ENCODE data around the gene AGBL5. TPM values are rescaled to one million over a fixed set of nuclear protein-coding genes. Genes with fewer than 3 reads are reported as not detected.

The AGBL5 gene
- total RNA-seq, 1 experiment from 2014 or later, result 55.4 TPM

DNA sequence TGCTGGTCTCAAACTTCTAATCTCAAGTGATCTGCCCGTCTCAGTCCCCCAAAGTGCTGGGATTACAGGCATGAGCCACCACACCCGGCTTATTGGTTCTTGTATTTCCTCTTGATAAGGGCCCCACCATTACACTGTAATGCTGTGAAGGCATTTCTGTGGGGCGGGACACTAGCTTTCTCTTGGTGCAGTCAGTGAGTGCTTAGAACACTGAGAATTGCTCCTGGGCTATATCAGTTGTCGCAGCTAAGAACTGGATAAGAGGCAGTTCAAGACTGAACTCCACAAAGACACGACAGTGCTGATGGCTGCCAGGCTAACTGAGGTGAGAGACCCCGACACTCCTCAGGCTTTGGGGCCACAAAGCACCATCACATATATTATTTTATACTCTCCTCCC, 37.2 kb downstream of the AGBL5 start:
- Histone ChIP-seq H2BK12ac (ENCODE audit: insufficient read length, low read depth, low read length) (no peak overlapping the region), H2AK5ac (ENCODE audit: insufficient read length, low read length) (no peak overlapping the region), H3K14ac (ENCODE audit: insufficient read depth, low read length) (no peak overlapping the region), H2BK15ac (ENCODE audit: low read depth, low read length) (no peak overlapping the region), H3K27ac (ENCODE audit: insufficient read length, low read depth, low read length) (no peak overlapping the region), H2BK20ac (ENCODE audit: low read depth, low read length, poor library complexity, severe bottlenecking) (no peak overlapping the region), H3K27me3 (ENCODE audit: insufficient read depth, low read length) (no peaks in the 10 kb centered on the region), H3K56ac (ENCODE audit: insufficient read length, low read depth, low read length) (no peak overlapping the region), H3K18ac (ENCODE audit: insufficient read length, low read depth, low read length) (no peak overlapping the region), H2AFZ (ENCODE audit: low read length) (no peak overlapping the region), H2BK120ac (ENCODE audit: low read depth, low read length, poor library complexity, severe bottlenecking) (no peak overlapping the region), H3K79me2 (ENCODE audit: insufficient read depth, low read length) (no peaks in the 10 kb centered on the region), H3K4me2 (ENCODE audit: insufficient read depth, insufficient read length, low read length) (no peak overlapping the region), H4K8ac (replicated peaks; ENCODE audit: insufficient read length, low read depth, low read length) (no peak overlapping the region), H4K20me1 (ENCODE audit: control insufficient read depth, insufficient read depth, insufficient read length) (no peaks in the 10 kb centered on the region), H3K23me2 (ENCODE audit: insufficient read length, low read depth, low read length, poor library complexity, severe bottlenecking) (peaks cover 13% of the 10 kb centered on the region), H3K9me3 (ENCODE audit: control insufficient read depth, low read depth, low read length) (no peaks in the 10 kb centered on the region), H4K5ac (ENCODE audit: insufficient read length, low read depth, low read length) (no peak overlapping the region), H3T11ph (ENCODE audit: low read length) (no peak overlapping the region), H3K79me1 (ENCODE audit: insufficient read depth, low read depth, low read length, poor library complexity, severe bottlenecking) (no peaks in the 10 kb centered on the region), H3K23ac (ENCODE audit: insufficient read length, low read depth, low read length) (no peak overlapping the region), H2BK5ac (ENCODE audit: insufficient read length, low read length) (no peak overlapping the region), H3K9ac (ENCODE audit: extremely low read depth, insufficient read length, low read length) (no peak overlapping the region), H3K4ac (ENCODE audit: low read depth, low read length) (no peak overlapping the region), H4K91ac (ENCODE audit: insufficient read length, low read depth, low read length) (no peak overlapping the region), H3K4me1 (ENCODE audit: insufficient read depth, low read length) (no peaks in the 10 kb centered on the region)
- no peak for DNase-seq
- no peak overlapping the region; a peak in 1 of 7 replicates for H3K27ac Mint-ChIP-seq
- H3K4me3 Mint-ChIP-seq, result no peak overlapping the region
- TF ChIP-seq, protein P1, sequence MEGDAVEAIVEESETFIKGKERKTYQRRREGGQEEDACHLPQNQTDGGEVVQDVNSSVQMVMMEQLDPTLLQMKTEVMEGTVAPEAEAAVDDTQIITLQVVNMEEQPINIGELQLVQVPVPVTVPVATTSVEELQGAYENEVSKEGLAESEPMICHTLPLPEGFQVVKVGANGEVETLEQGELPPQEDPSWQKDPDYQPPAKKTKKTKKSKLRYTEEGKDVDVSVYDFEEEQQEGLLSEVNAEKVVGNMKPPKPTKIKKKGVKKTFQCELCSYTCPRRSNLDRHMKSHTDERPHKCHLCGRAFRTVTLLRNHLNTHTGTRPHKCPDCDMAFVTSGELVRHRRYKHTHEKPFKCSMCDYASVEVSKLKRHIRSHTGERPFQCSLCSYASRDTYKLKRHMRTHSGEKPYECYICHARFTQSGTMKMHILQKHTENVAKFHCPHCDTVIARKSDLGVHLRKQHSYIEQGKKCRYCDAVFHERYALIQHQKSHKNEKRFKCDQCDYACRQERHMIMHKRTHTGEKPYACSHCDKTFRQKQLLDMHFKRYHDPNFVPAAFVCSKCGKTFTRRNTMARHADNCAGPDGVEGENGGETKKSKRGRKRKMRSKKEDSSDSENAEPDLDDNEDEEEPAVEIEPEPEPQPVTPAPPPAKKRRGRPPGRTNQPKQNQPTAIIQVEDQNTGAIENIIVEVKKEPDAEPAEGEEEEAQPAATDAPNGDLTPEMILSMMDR (conservative IDR thresholded peaks at IDR 0.05), result no peak
- H3K36me3 Mint-ChIP-seq (ENCODE audit: insufficient read depth in 1 of 3, low read depth in 3 of 3), result no peaks in the 10 kb centered on the region; a peak in 1 of 7 replicates
- H3K27me3 Mint-ChIP-seq (ENCODE audit: low read depth), result peaks cover 20% of the 10 kb centered on the region
- no peaks in the 10 kb centered on the region for H3K9me3 Mint-ChIP-seq
- peaks cover 15 to 21% of the 10 kb centered on the region in 2 experiments for H3K4me1 Mint-ChIP-seq
- no CpG with 5 or more reads among the region's 6 CpGs for WGBS (ENCODE audit: extremely low coverage, insufficient read length, low lambda C conversion rate)
